ELF-1 (cell line): ENCODE data around the gene AIMP1.
"Not testable (repeated sequence)": the region's sequence is repeated elsewhere in the genome, so short reads cannot be mapped to it uniquely, and the experiment has no call there.

Experiments used
- DNase-seq: peaks from one replicate; pipeline ENCODE4 v3.0.0-alpha.2; 2016; ENCODE audit warnings: low read depth, low spot score

AIMP1 gene

GRCh38 chr4:106312377-106312776 is 4.0 kb upstream of the AIMP1 start:
- no peak for DNase-seq

DNA sequence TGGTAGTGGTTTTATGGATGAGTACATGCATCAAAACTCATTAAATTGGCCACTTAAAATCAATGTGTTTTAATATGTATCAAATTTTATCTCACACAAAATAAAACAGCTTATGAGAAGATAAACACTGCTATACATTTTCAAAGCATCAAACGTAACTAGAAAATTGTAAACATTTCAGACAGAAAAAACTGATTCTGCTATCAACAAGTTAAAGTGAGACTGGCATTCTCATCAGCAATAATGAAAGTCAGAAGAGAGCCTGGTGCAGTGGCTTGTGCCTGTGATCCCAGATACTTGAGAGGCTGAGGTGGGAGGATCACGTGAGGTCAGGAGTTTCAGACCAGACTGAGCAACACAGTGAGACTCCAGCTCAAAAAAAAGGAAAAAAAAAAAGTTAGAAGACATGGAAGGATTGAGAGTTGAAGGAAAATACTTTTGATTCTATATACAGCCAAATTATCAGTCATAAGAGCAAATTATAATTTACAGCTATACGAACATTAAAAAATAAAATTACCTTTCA is 3.3 kb upstream of the AIMP1 start:
- no peak for DNase-seq

GRCh38 chr4:106314960-106315359 is 1.4 kb upstream of the AIMP1 start:
- DNase-seq = no peak

GRCh38 chr4:106315476-106315967 is 828 bp upstream of the AIMP1 start:
- no peak for DNase-seq

- DNase-seq = no peak
These were observed 541 bp downstream of the AIMP1 start for GRCh38 chr4:106316773-106317409.

GRCh38 chr4:106317815-106318214 is 1.5 kb downstream of the AIMP1 start:
- DNase-seq = no peak

GRCh38 chr4:106318511-106318910 is 2.2 kb downstream of the AIMP1 start:
- DNase-seq = no peak

DNA sequence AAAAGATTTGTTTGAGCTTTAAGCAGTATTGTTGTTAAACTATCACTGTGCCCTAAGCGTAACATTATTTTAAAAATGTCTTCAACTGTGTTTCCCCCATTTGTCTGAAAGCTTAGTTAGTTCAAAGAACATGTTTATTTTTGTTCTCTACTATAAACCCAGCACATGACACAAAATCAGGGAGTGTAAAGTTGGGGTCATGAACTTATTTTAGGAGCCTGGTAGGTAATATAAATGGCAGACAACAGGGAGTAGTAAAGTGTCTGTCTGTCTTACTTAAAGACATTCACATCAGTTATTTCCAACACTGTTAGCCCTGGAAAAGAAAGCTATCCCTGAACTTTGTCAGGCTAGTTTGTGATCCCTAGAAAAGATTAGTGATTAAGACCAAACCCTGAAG is 3.9 kb downstream of the AIMP1 start:
- no peak for DNase-seq

DNA sequence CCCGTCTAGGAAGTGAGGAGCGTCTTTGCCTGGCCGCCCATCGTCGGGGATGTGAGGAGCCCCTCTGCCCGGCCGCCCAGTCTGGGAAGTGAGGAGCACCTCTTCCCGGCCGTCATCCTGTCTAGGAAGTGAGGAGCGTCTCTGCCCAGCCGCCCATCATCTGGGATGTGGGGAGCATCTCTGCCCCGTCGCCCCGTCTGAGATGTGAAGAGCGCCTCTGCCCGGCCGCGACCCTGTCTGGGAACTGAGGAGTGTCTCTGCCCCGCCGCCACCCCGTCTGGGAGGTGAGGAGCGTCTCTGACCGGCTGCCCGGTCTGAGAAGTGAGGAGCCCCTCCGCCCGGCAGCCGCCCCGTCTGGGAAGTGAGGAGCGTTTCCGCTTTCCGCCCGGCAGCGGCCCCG is 4.8 kb downstream of the AIMP1 start:
- DNase-seq = not testable (repeated sequence)

DNA sequence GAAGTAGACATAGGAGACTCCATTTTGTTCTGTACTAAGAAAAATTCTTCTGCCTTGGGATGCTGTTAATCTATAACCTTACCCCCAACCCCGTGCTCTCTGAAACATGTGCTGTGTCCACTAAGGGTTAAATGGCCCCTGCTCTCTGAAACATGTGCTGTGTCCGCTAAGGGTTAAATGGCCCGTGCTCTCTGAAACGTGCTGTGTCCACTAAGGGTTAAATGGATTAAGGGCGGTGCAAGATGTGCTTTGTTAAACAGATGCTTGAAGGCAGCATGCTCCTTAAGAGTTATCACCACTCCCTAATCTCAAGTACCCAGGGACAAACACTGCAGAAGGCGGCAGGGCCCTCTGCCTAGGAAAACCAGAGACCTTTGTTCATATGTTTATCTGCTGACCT is 5.5 kb downstream of the AIMP1 start:
- not testable (repeated sequence) for DNase-seq

- no peak for DNase-seq
These were observed 6.8 kb downstream of the AIMP1 start for GRCh38 chr4:106323119-106323518.

DNA sequence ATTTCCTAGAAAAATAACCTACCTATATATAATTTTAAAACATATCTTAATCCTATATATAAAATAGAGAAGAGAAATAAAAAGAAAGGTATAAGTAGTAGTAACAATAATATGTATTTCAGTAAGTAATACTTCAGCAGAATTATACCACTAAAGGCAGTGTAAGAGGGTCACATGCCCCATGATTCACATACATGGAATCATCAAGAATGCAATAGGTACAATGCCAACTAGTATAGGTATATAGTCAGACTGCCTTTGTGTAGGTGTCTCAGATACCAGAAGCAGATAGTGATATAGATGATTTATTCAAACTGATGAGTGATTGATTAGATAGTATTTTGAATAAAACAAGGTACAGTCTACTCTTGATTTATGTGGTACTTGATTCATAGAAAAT is 9.4 kb downstream of the AIMP1 start:
- DNase-seq = no peak

DNA sequence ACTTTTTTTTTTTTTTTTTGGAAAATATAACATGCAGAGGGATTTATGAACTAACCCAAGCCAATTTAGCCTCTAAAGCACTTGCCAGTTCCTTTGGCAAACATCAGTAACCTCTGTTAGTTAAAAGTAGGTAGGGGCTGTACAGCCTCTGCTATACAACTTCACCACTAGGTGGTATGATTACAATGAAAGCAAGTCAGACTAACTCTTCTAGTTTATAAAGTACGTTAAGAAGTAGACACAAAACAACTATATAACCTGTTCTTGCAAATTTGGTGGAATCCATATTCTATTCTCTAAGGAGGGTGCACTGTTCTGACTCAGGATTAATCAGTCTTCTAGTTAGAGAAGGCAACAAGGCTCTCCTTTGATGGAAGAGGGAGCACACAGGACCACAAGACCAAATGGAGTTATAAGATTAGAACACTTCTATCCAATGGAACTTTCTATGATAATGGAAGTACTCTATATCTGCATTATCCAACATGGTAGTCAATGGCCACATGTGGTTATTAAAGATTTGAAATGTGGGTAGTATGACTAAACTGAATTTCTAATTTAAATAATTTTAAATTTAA is 12.8 kb downstream of the AIMP1 start:
- no peak for DNase-seq

- no peak for DNase-seq
These were observed 16.8 kb downstream of the AIMP1 start for GRCh38 chr4:106333186-106333585.

GRCh38 chr4:106334741-106335470 is 18.6 kb downstream of the AIMP1 start:
- no peak for DNase-seq

- DNase-seq = no peak
These were observed 20.3 kb downstream of the AIMP1 start for GRCh38 chr4:106336618-106337017.

DNA sequence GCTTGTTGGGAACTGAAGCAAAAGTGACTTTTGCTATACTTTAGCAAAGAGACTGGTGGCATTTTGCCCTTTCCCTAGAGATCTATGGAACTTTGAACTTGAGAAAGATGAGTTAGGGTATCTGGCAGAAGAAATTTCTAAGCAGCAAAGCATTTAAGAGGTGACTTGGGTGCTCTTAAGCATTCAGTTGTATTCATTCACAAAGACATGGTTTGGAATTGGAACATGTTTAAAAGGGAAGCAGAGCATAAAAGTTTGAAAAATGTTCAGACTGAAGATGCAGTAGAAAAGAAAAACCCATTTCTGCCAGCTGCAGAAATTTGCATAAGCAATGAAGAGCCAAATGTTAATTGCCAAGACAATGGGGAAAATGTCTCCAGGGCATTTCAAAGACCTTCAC is 21.6 kb downstream of the AIMP1 start:
- DNase-seq = no peak

- no peak for DNase-seq
These were observed 22.3 kb downstream of the AIMP1 start for GRCh38 chr4:106338671-106339070.

DNA sequence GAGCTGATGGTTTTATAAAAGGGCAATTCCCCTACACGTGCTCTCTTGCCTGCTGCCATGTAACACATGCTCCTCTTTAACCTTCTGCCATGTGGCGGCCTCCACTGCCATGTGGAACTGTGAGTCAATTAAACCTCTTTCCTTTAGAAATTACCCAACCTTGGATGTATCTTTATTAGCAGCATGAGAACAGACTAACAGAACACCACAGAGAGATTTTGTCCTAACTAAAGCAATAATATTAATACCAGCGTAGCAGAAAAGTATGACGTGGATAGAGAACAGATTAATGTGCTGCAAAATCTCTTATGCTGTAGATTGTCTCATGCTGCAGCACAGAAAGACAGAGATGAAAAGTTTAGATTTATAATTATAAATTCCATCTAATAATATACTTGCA is 23.1 kb downstream of the AIMP1 start:
- no peak for DNase-seq

DNA sequence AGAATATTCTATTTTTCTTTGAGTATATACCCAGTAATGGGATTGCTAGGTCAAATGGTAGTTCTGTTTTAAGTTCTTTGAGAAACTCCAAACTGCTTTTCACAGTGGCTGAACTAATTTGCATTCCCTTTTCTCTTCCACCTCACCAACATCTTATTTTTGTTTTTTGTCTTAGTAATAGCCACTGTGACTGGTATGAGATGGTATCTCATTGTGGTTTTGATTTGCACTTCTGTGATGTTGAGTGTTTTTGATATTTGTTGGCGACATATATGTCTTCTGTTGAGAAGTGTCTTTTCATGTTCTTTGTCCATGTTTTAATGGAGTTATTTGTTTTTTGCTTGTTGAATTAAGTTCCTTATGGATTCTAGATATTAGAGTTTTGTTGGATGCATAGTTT is 24.4 kb downstream of the AIMP1 start:
- DNase-seq = no peak

DNA sequence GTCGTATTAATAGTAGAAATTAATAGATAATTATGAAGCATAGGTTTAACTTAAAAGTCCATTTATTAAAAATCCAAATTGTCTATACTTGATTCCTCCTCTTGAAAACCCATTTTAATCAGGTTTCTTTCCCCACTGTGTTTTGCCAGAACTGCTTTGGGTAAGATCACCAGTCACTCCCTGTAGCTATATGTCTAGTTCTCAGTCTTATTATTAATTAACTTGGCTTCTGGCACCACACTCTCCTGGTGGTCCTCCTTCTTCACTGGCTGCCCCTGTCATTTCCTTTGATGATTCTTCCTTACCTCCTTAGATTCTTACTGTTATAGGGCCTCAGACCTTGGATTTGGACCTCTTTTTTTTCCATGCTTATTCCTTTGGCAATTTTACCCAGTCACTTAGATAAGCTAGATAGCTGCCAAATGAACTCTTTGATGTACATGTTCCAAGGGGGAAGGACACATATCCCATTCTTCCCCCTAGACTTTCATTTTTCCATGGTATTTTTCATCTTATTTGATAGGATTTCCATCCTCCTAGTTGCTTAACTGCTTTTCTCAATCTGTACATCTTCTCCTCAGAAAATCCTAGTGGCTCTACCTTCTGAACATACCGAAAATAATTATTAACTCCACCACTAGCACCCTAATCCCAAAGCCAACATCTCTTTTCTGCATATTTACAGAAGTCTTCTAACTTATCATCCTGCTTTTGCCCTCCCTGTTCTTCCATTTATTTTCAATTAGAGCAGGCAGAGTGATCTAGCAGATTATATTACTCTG is 27.7 kb downstream of the AIMP1 start:
- DNase-seq = no peak

- DNase-seq = no peak
These were observed 28.3 kb downstream of the AIMP1 start for GRCh38 chr4:106344647-106344970.
